Body of pancreas (tissue), 4 donors: ENCODE results near the gene TPGS2. TPM values are rescaled to one million over a fixed set of nuclear protein-coding genes. Genes with fewer than 3 reads are reported as not detected.

Source experiments
- ATAC-seq: fragments of 150-250 bp; one replicate; pipeline ENCODE4 v1.9.1; 2016
- DNase-seq, 4 donors: peaks; one replicate each; pipeline ENCODE4 v3.0.0-alpha.2; 2019
- H3K27ac ChIP-seq, 4 donors: fragments of 200-600 bp; sonication (generic); 1 replicate in 3 of 4; 2 replicates in 1 of 4; pipeline versions ENCODE4 v1.5.1 to v1.6.1; 2016 to 2019; ENCODE audit warnings: mild to moderate bottlenecking in 1 of 4, mixed read lengths in 1 of 4, moderate library complexity in 1 of 4
- H3K27me3 ChIP-seq, 2 donors: fragments of 200-600 bp; sonication (generic); one replicate each; pipeline ENCODE4 v1.6.0; 2016; ENCODE audit warnings: mild to moderate bottlenecking in 1 of 2
- H3K36me3 ChIP-seq, 2 donors: fragments of 200-600 bp; sonication (generic); replicated peaks in 1 of 2; 2 replicates each; pipeline ENCODE4 v1.5.1; 2016; ENCODE audit warnings: low read depth in 2 of 2; ENCODE audit not compliant: insufficient read depth in 1 of 2
- H3K4me1 ChIP-seq: fragments of 200-600 bp; sonication (generic); one replicate; pipeline ENCODE4 v1.6.0; 2016
- H3K4me3 ChIP-seq, 2 donors: fragments of 200-600 bp; sonication (generic); 1 replicate in 1 of 2; 2 replicates in 1 of 2; pipeline ENCODE4 v1.5.1; 2016 to 2019
- H3K9me3 ChIP-seq, 3 donors: fragments of 200-600 bp; sonication (generic); 1 replicate in 2 of 3; 2 replicates in 1 of 3; pipeline ENCODE4 v1.5.1; 2016
- POLR2A ChIP-seq, 3 donors: fragments of 450-650 bp; IDR thresholded peaks; one replicate each; pipeline ENCODE4 v1.6.1; 2016; ENCODE audit warnings: antibody characterized with exemption in 3 of 3, mild to moderate bottlenecking in 2 of 3
- WGBS, 2 donors: methylation state at CpG; one replicate each; pipeline ENCODE4 v1.1.5; 2017; 5-methylcytosine and 5-hydroxymethylcytosine counted together
- intact Hi-C: fragments of 100-400 bp; cut with DNase I; formaldehyde crosslinking; loops from one replicate; pipeline ENCODE4 v1.15.1; 2023
- total RNA-seq, 2 donors: library from RNA; depleted of rRNA; stranded (reverse); fragments of >200 nt; gene quantifications; one replicate each; pipeline ENCODE4 v1.1.0, GENCODE V29; 2016
- TF ChIP-seq, protein P1 (sequence below), 7 experiments: fragments of 450-650 bp in 4 of 7; fragments of 200-600 bp in 3 of 7; sonication (generic) in 3 of 7; IDR thresholded peaks; one replicate each; pipeline ENCODE4 v1.5.1; 2016 to 2019; ENCODE audit warnings: antibody characterized with exemption in 7 of 7

The TPGS2 gene
- total RNA-seq, 2 donors from 2014 or later = 32.2 to 33.9 TPM

DNA sequence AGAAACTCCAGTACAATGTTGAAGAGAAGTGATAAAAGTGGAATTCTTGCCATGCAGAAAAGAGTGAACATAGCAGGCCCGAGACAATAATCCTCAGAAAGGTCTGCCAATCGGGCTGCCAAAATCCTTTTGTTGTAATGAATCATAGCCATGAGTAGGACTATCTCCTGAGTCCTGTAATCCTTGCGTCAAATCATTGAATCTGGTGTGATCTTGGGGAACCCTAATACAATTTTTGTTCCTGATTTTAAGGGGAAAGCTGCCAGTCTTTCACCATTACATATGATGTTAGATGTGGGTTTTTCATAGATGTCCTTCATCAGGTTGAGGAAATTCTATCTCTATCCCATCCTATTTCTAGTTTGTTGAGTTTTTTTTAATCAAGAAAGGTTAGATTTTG is 2.2 kb downstream of the TPGS2 start:
- DNase-seq = no peak
- 97 to 98% methylated on average over 3 of the region's 3 CpGs for WGBS, 2 donors

DNA sequence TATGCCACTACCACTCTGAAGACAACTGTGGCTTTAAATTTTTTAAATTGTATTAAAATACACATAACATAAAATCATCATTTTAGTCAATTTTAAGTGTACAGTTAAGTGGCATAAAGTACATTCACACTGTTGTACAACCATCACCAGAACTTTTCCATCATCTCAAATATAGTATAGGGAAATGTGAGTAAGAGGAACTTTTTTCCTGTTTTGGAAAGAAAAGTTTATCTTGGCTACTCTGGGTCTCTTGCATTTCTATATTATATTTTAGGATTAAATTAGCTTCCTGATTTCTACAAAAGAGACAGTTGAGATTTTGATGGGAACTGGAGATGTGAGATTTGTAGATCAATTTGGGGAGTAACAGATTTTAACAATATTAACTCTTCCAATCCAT is 3.3 kb downstream of the TPGS2 start:
- Histone ChIP-seq H3K27ac (no peak overlapping the region), H3K36me3 (no peaks in the 10 kb centered on the region), H3K4me3 (no peak overlapping the region), H3K4me1 (peaks cover 24% of the 10 kb centered on the region), H3K27me3 (no peaks in the 10 kb centered on the region), H3K9me3 (no peaks in the 10 kb centered on the region)
- intact Hi-C loops = no loop called here
- no peak for ATAC-seq
- TF ChIP-seq POLR2A (IDR thresholded peaks at IDR 0.05) = no peak
- TF ChIP-seq, protein P1, sequence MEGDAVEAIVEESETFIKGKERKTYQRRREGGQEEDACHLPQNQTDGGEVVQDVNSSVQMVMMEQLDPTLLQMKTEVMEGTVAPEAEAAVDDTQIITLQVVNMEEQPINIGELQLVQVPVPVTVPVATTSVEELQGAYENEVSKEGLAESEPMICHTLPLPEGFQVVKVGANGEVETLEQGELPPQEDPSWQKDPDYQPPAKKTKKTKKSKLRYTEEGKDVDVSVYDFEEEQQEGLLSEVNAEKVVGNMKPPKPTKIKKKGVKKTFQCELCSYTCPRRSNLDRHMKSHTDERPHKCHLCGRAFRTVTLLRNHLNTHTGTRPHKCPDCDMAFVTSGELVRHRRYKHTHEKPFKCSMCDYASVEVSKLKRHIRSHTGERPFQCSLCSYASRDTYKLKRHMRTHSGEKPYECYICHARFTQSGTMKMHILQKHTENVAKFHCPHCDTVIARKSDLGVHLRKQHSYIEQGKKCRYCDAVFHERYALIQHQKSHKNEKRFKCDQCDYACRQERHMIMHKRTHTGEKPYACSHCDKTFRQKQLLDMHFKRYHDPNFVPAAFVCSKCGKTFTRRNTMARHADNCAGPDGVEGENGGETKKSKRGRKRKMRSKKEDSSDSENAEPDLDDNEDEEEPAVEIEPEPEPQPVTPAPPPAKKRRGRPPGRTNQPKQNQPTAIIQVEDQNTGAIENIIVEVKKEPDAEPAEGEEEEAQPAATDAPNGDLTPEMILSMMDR (IDR thresholded peaks at IDR 0.05) = no peak
- DNase-seq = no peak

More for the DNA sequence above, 2.2 kb downstream of the TPGS2 start:
- Histone ChIP-seq H3K4me1 (peaks cover 27% of the 10 kb centered on the region), H3K27me3 (no peaks in the 10 kb centered on the region), H3K27ac (no peak overlapping the region), H3K9me3 (no peaks in the 10 kb centered on the region), H3K36me3 (no peaks in the 10 kb centered on the region), H3K4me3 (no peak overlapping the region)
- intact Hi-C loops = no loop called here
- no peak for TF ChIP-seq POLR2A (IDR thresholded peaks at IDR 0.05)
- TF ChIP-seq, protein P1 (IDR thresholded peaks at IDR 0.05) = no peak
- ATAC-seq = no peak

DNA sequence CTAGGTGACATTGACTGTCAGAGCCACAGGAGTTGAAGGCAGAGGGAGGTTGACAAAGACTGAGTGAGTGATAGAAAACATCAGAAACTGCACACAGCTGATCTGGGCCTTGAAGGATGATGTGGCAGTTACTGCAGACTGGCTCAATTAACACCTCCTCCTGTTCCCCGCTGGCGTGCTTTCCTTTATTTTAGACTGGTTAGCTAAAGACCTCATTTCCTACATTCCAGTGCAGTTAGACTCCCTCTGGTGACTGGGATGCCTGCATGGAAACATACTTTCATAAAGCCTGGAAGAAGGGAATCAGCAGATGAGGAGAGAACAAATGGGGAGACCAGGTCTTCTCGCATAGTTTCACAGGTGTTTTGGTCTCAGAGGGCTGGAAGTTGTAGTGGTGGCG is 7.1 kb downstream of the TPGS2 start:
- H3K36me3 ChIP-seq = no peaks in the 10 kb centered on the region
- 97 to 99% methylated on average over 4 of the region's 4 CpGs for WGBS, 2 donors
- peaks cover 34% of the 10 kb centered on the region for H3K4me1 ChIP-seq
- ATAC-seq (no peak), DNase-seq (no peak)
- H3K27ac ChIP-seq = no peak overlapping the region
- H3K9me3 ChIP-seq = no peaks in the 10 kb centered on the region
- TF ChIP-seq, protein P1 (IDR thresholded peaks at IDR 0.05) = no peak
- TF ChIP-seq POLR2A (IDR thresholded peaks at IDR 0.05) = no peak
- H3K4me3 ChIP-seq = no peak overlapping the region
- intact Hi-C loops = no loop called here
- H3K27me3 ChIP-seq = no peaks in the 10 kb centered on the region

DNA sequence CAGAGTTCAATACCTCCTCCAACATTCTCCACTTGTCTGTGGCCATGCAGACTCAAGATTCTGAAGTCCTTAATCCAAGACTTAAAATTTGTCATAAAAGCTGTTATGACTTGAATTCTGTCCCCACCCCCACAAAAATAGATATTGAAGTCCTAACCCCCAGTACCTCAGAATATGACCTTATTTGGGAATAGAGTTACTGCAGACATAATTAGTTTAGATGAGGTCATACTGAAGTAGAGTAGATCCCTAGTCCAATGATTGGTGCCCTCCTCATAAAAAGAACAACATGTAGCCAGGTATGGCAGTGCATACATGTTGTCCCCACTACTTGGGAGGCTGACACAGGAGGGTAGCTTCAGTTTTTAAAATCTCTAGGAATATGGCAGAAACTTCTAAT is 9.2 kb downstream of the TPGS2 start:
- H3K4me1 ChIP-seq = peaks cover 43% of the 10 kb centered on the region
- H3K4me3 ChIP-seq = no peak overlapping the region
- H3K27me3 ChIP-seq = no peaks in the 10 kb centered on the region
- DNase-seq (no peak), ATAC-seq (no peak)
- intact Hi-C loops = no loop called here
- TF ChIP-seq POLR2A (IDR thresholded peaks at IDR 0.05) = no peak
- TF ChIP-seq, protein P1 (IDR thresholded peaks at IDR 0.05) = no peak
- H3K9me3 ChIP-seq = no peaks in the 10 kb centered on the region
- H3K27ac ChIP-seq = peak overlapping the region in 3 of 4 donors; percentile 13 to 73 (median 70)
- no peaks in the 10 kb centered on the region for H3K36me3 ChIP-seq

DNA sequence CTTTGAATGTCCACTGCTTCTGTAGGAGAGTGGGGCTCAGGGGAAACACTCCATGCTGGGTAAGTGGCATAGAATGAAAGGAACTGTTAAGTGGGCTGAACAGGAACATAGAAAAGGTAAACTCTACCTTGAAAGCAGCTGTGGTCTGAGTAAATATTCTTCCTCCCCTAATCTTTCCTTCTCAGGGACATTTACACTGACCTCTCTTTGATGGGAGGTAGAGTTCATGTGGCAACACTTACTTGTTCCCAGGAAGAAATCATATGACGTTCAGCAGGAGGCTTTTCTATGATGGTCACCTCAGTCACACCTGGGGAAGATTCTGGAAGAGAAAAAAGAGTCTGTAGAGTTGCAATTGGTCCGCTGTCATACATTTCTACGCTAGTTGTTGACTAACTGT is 10.2 kb downstream of the TPGS2 start:
- intact Hi-C loops = no loop called here
- H3K27me3 ChIP-seq = no peaks in the 10 kb centered on the region
- WGBS, 2 donors = 46 to 59% methylated on average over 3 of the region's 3 CpGs
- peaks cover 43% of the 10 kb centered on the region for H3K4me1 ChIP-seq
- ATAC-seq = peak; percentile 78
- TF ChIP-seq, protein P1 (IDR thresholded peaks at IDR 0.05) = no peak
- TF ChIP-seq POLR2A (IDR thresholded peaks at IDR 0.05) = no peak
- no peaks in the 10 kb centered on the region for H3K9me3 ChIP-seq
- H3K4me3 ChIP-seq = no peak overlapping the region
- peaks cover 0 to 1% of the 10 kb centered on the region in 2 donors for H3K36me3 ChIP-seq
- H3K27ac ChIP-seq = peak overlapping the region in 3 of 4 donors; percentile 43 to 73 (median 70)
- DNase-seq = peak in 1 of 4 donors; percentile 16
